PC-9 (cell line): Measurements from ENCODE around the gene ZNF207. TPM values are rescaled to one million over a fixed set of nuclear protein-coding genes. Genes with fewer than 3 reads are reported as not detected.
"Not testable (repeated sequence)": the region's sequence is repeated elsewhere in the genome, so short reads cannot be mapped to it uniquely, and the experiment has no call there.

Source experiments
- BruUV-seq: library from RNA; stranded (reverse); fragments of 400-500 nt; replicated peaks from 2 replicates; lab custom pipeline; 2021; lab: Mats Ljungman, UMichigan
- CTCF ChIA-PET: fragments of 300-600 bp; sonication (Branson Sonifier 250); formaldehyde crosslinking; loops from one replicate; lab custom pipeline; 2022; ENCODE audit warnings: antibody characterized with exemption; lab: Charles Lee
- POLR2A ChIA-PET: fragments of 300-600 bp; sonication (Branson Sonifier 250); formaldehyde crosslinking; loops from one replicate; lab custom pipeline; 2022; ENCODE audit warnings: antibody characterized with exemption; ENCODE audit not compliant: unreplicated experiment; lab: Charles Lee
- DNase-seq, 2 experiments: peaks; one replicate each; pipeline versions ENCODE4 v3.0.0 to v3.0.0-alpha.2; 2015 to 2022; ENCODE audit warnings: mixed read lengths in 1 of 2
- H2AFZ ChIP-seq: fragments of 200-600 bp; sonication (generic); 2 replicates; pipeline ENCODE4 v1.8.1; 2017; ENCODE audit warnings: antibody characterized with exemption
- H3F3A ChIP-seq: fragments of 200-600 bp; sonication (generic); 2 replicates; pipeline ENCODE4 v1.8.1; 2017; ENCODE audit warnings: antibody characterized with exemption, mild to moderate bottlenecking, low read depth; ENCODE audit not compliant: insufficient read depth
- H3K27ac ChIP-seq: fragments of 200-600 bp; sonication (generic); 2 replicates; pipeline ENCODE4 v1.6.1; 2016; ENCODE audit warnings: mixed run types
- H3K27me3 ChIP-seq: fragments of 200-600 bp; sonication (generic); 2 replicates; pipeline ENCODE4 v1.6.1; 2016; ENCODE audit warnings: low read depth, mixed run types; ENCODE audit not compliant: insufficient read depth
- H3K36me3 ChIP-seq: fragments of 200-600 bp; sonication (generic); 2 replicates; pipeline ENCODE4 v1.6.1; 2016; ENCODE audit warnings: low read depth, mixed run types
- H3K4me1 ChIP-seq: fragments of 200-600 bp; sonication (generic); replicated peaks from 2 replicates; pipeline ENCODE4 v1.6.1; 2016; ENCODE audit warnings: mixed run types; ENCODE audit not compliant: insufficient read depth
- H3K4me2 ChIP-seq: fragments of 200-600 bp; sonication (generic); 2 replicates; pipeline ENCODE4 v1.6.1; 2017; ENCODE audit warnings: mixed run types
- H3K4me3 ChIP-seq: fragments of 200-600 bp; sonication (generic); 2 replicates; pipeline ENCODE4 v1.6.1; 2016; ENCODE audit warnings: mixed run types
- H3K79me2 ChIP-seq: fragments of 200-600 bp; sonication (generic); 2 replicates; pipeline ENCODE4 v1.6.1; 2017; ENCODE audit warnings: low read depth, mixed run types
- H3K9me2 ChIP-seq: fragments of 200-600 bp; sonication (generic); 2 replicates; pipeline ENCODE4 v1.8.1; 2017; ENCODE audit warnings: mild to moderate bottlenecking; ENCODE audit not compliant: insufficient read depth
- H3K9me3 ChIP-seq: fragments of 200-600 bp; sonication (generic); 2 replicates; pipeline ENCODE4 v1.8.1; 2016; ENCODE audit warnings: low read depth; ENCODE audit not compliant: insufficient read depth
- H4K20me1 ChIP-seq: fragments of 200-600 bp; sonication (generic); 2 replicates; pipeline ENCODE4 v1.8.1; 2017; ENCODE audit not compliant: insufficient read depth
- CTCF ChIP-seq: fragments of 200-600 bp; sonication (generic); conservative IDR thresholded peaks from 2 replicates; pipeline ENCODE4 v1.6.1; 2017; ENCODE audit warnings: mixed run types, antibody characterized with exemption, mild to moderate bottlenecking, moderate library complexity
- EZH2 ChIP-seq: fragments of 200-600 bp; sonication (generic); IDR thresholded peaks from 2 replicates; pipeline ENCODE4 v1.8.0; 2017; ENCODE audit warnings: antibody characterized with exemption, low read depth
- intact Hi-C: fragments of 100-400 bp; cut with micrococcal nuclease; formaldehyde crosslinking; loops from one replicate; pipeline ENCODE4 v1.10.0; 2022; ENCODE audit not compliant: unreplicated experiment
- total RNA-seq: library from RNA; stranded (reverse); gene quantifications from 2 replicates; pipeline ENCODE4 v1.2.3, GENCODE V29; 2021

ZNF207 gene
- total RNA-seq, 1 experiment from 2014 or later, result 198 TPM

DNA sequence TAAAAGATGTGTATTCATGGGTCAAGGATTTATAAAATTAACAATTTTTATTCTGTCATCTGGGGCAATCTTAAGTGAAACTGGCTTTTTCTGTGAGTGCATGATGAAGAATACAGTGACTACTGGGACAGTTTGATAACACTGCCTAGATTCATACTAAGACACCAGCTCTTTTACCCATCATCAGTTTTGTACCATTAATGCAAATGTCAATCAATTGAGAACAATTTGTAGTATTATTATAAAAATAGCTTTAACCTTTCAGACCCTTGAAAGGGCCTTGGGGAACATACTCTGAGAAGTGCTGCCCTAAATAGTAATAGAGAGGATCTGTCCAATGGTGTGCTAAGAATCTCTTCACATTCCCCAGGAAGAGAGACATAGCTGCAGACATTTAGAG, 49.0 kb downstream of the ZNF207 start:
- H3K79me2 ChIP-seq, result no peaks in the 10 kb centered on the region
- ChIA-PET POLR2A (interaction anchor here (0.6 kb wide), 1 partner anchor 83 kb away, joined by 5 read pairs; no protein-coding TSS in a partner anchor), CTCF (interaction anchor here (0.6 kb wide), 1 partner anchor 52 kb away, joined by 4 read pairs; no protein-coding TSS in a partner anchor)
- no TSS peak for BruUV-seq
- no peaks in the 10 kb centered on the region for H4K20me1 ChIP-seq
- no peak overlapping the region for H3K4me3 ChIP-seq
- no peak for DNase-seq
- H3K9me3 ChIP-seq, result no peaks in the 10 kb centered on the region
- intact Hi-C loops, result no loop called here
- H3K4me1 ChIP-seq, result no peaks in the 10 kb centered on the region
- H2AFZ ChIP-seq, result no peak overlapping the region
- H3K27ac ChIP-seq, result no peak overlapping the region
- H3K9me2 ChIP-seq, result no peaks in the 10 kb centered on the region
- H3K36me3 ChIP-seq, result no peaks in the 10 kb centered on the region
- H3K4me2 ChIP-seq, result no peak overlapping the region
- H3F3A ChIP-seq, result no peaks in the 10 kb centered on the region; the same call in 1 of the 2 replicates
- H3K27me3 ChIP-seq, result no peaks in the 10 kb centered on the region
- TF ChIP-seq CTCF (no peak), EZH2 (no peak)

- H3K36me3 ChIP-seq, H3K4me3 ChIP-seq, H3K9me3 ChIP-seq, intact Hi-C loops, H3K27me3 ChIP-seq, DNase-seq, H3K9me2 ChIP-seq, CTCF ChIA-PET, H3K27ac ChIP-seq, POLR2A ChIA-PET, H3K79me2 ChIP-seq, H3K4me2 ChIP-seq, H2AFZ ChIP-seq, H3F3A ChIP-seq, H4K20me1 ChIP-seq, BruUV-seq, H3K4me1 ChIP-seq: not testable (repeated sequence)
Measured at GRCh38 chr17:32410085-32410484, 60.1 kb downstream of the ZNF207 start.

GRCh38 chr17:32426894-32427293, 76.9 kb downstream of the ZNF207 start:
- Histone ChIP-seq H3K27ac (no peak overlapping the region), H2AFZ (no peak overlapping the region), H3K79me2 (no peaks in the 10 kb centered on the region), H4K20me1 (no peaks in the 10 kb centered on the region), H3K4me3 (no peak overlapping the region), H3K9me3 (no peaks in the 10 kb centered on the region), H3K27me3 (no peaks in the 10 kb centered on the region), H3K4me2 (no peak overlapping the region), H3K36me3 (no peaks in the 10 kb centered on the region), H3F3A (no peaks in the 10 kb centered on the region), H3K4me1 (no peaks in the 10 kb centered on the region), H3K9me2 (no peaks in the 10 kb centered on the region)
- TF ChIP-seq EZH2 (no peak), CTCF (no peak)
- ChIA-PET CTCF (no interaction called here), POLR2A (no interaction called here)
- intact Hi-C loops, result no loop called here
- DNase-seq, result no peak
- BruUV-seq, result no TSS peak

- H3K4me3 ChIP-seq, result no peak overlapping the region
- DNase-seq, result no peak
- no peak overlapping the region for H2AFZ ChIP-seq
- no peaks in the 10 kb centered on the region for H3K79me2 ChIP-seq
- H3K4me1 ChIP-seq, result no peaks in the 10 kb centered on the region
- ChIA-PET CTCF (no interaction called here), POLR2A (no interaction called here)
- no peaks in the 10 kb centered on the region for H3K27me3 ChIP-seq
- no peaks in the 10 kb centered on the region for H3K9me2 ChIP-seq
- H3K36me3 ChIP-seq, result no peaks in the 10 kb centered on the region
- intact Hi-C loops, result no loop called here
- no peak overlapping the region for H3K27ac ChIP-seq
- no peak overlapping the region for H3K4me2 ChIP-seq
- H3F3A ChIP-seq, result no peaks in the 10 kb centered on the region
- H3K9me3 ChIP-seq, result no peaks in the 10 kb centered on the region
- H4K20me1 ChIP-seq, result no peaks in the 10 kb centered on the region
- no peak for TF ChIP-seq CTCF
- TF ChIP-seq EZH2, result no peak
- no TSS peak for BruUV-seq
Measured at GRCh38 chr17:32429598-32429997, 79.6 kb downstream of the ZNF207 start.
